ENCODE data around the gene CHRNA4. TPM values are rescaled to one million over a fixed set of nuclear protein-coding genes. Genes with fewer than 3 reads are reported as not detected.
"Not testable (repeated sequence)": the region's sequence is repeated elsewhere in the genome, so short reads cannot be mapped to it uniquely, and the experiment has no call there.

CHRNA4 gene
- total RNA-seq, 1 donor from 2014 or later: 7.8 TPM

- no peak for DNase-seq
Observed at GRCh38 chr20:63348828-63349515, 12.2 kb downstream of the CHRNA4 start.

- DNase-seq: no peak
Observed at GRCh38 chr20:63347950-63348827, 13.0 kb downstream of the CHRNA4 start.

- DNase-seq: no peak
Observed at GRCh38 chr20:63347081-63347741, 13.9 kb downstream of the CHRNA4 start.

- DNase-seq: no peak
Observed at GRCh38 chr20:63346131-63347080, 14.7 kb downstream of the CHRNA4 start.

GRCh38 chr20:63345328-63346100 lies 15.6 kb downstream of the CHRNA4 start:
- no peak for DNase-seq

- no peak for DNase-seq
Observed at GRCh38 chr20:63344616-63345327, 16.4 kb downstream of the CHRNA4 start.

GRCh38 chr20:63343460-63344445 lies 17.4 kb downstream of the CHRNA4 start:
- no peak for DNase-seq

GRCh38 chr20:63342561-63343459 lies 18.3 kb downstream of the CHRNA4 start:
- DNase-seq: no peak

- DNase-seq: not testable (repeated sequence)
Observed at GRCh38 chr20:63340158-63340688, 20.9 kb downstream of the CHRNA4 start.

GRCh38 chr20:63339154-63340094 lies 21.7 kb downstream of the CHRNA4 start:
- not testable (repeated sequence) for DNase-seq

- DNase-seq: no peak
Observed at GRCh38 chr20:63337786-63338420, 23.2 kb downstream of the CHRNA4 start.

- DNase-seq: no peak
Observed at GRCh38 chr20:63336232-63336752, 24.9 kb downstream of the CHRNA4 start.

- DNase-seq: no peak
Observed at GRCh38 chr20:63335711-63336110, 25.4 kb downstream of the CHRNA4 start.

- not testable (repeated sequence) for DNase-seq
Observed at GRCh38 chr20:63335060-63335459, 26.1 kb downstream of the CHRNA4 start.

GRCh38 chr20:63334356-63334755 lies 26.8 kb downstream of the CHRNA4 start:
- no peak for DNase-seq
